Brain pericyte (primary cell): ENCODE results near the gene CLCN6.

Source experiments
- DNase-seq: peaks from one replicate; pipeline ENCODE4 v3.0.0-alpha.2; 2012; ENCODE audit warnings: low read depth, low spot score

CLCN6 gene

DNA sequence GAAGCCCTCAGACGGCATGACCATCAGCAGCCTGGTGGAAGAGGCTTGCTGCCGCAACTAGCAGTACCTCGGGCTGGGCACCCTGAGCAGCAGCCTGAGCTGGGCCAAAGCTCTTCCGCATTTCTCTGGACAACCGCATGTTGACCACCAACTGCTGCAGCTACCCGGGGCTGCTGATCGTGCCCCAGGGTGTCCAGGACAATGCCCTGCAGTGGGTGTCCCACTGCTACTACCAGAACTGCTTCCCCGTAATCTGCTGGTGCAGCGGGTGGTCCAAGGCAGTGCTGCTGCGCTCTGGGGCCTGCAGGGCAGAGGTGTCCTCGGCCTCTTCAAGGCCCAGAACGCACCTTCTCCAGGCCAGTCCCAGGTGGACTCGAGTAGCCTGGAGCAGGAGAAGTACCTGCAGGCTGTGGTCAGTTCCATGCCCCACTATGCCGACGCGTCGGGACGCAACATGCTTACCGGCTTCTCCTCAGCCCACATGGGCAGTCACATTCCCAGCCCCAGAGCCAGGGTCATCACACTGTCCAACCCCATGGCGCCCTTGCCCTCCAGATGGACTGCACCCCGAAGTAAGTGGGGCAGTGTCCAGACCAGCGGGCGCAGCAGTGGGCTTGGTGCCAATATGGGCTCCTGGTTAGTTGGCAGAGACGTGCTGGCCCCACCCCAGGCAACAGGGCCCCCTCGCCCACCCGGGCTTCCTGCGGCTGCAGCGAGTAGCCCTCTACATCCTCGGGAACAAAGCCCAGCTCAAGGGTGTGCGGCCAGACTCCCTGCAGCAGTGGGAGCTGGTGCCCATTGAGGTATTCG lies 72.3 kb downstream of the CLCN6 start:
- DNase-seq, result no peak

DNA sequence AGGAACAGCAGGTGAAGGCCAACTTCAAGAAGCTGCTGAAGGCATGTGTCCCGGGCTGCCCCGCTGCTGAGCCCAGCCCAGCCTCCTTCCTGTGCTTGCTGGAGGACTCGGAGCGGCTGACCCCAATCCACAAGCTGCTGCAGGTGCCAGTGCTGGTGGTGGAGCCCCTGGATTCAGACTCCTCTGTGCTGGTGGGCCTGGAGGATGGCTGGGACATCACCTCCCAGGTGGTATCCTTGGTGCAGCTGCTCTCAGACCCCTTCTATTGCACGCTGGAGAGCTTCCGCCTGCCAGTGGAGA lies 72.8 kb downstream of the CLCN6 start:
- no peak for DNase-seq

DNA sequence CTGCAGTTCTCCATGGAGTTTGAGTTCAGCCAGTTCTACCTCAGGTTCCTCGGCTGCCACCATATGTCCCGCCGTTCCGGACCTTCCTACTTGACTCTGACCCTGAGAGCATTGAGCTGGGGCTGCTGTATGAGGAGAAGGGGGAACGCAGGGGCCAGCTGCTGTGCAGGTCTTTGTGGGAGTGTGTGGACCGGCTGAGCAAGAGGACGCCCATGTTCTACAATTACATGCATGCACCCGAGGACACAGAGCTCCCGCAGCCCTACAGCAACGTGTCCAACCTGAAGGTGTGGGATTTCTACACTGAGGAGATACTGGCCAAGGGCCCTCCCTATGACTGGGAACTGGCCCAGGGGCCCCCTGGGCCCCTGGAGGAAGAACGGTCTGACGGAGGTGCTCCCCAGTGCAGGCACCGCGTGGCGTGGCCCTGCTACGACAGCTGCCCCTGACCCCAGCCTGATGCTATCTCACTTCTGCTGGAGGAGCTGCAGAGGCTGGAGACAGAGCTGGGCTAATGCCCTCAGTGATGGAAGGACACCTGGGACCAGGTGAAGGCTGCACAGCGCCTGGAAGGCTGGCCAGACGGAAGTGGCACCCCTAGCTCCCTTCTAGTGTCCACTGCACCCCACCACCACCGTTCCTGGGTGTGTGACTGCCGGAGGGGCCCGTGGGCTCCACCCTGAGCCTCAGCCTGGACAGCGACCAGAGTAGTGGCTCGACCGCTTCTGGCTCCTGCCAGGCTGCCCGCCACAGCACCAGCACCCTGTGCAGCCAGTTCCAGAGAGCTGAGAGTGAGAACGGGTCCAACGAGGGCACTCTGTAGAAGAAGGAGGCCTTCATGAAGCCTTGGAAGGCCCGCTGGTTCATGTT lies 73.6 kb downstream of the CLCN6 start:
- DNase-seq, result no peak

DNA sequence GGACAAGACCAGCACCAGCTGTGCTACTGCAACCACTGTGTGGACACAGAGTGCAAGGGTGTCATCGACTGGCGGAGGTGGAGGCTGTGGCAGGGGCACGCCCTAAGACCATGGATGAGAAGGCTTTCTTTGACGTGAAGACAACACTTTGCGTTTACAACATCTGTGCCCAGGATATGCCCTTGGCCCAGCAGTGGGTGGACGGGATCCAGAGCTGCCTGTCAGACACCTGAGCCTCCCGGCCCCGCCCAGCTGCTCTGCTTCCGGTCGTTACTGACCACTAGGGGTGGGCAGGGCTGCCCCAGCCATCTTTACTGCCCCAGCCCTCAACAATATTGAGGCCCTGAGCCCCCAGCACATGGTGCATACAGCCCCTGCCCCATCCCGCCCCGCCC lies 74.2 kb downstream of the CLCN6 start:
- DNase-seq, result no peak

DNA sequence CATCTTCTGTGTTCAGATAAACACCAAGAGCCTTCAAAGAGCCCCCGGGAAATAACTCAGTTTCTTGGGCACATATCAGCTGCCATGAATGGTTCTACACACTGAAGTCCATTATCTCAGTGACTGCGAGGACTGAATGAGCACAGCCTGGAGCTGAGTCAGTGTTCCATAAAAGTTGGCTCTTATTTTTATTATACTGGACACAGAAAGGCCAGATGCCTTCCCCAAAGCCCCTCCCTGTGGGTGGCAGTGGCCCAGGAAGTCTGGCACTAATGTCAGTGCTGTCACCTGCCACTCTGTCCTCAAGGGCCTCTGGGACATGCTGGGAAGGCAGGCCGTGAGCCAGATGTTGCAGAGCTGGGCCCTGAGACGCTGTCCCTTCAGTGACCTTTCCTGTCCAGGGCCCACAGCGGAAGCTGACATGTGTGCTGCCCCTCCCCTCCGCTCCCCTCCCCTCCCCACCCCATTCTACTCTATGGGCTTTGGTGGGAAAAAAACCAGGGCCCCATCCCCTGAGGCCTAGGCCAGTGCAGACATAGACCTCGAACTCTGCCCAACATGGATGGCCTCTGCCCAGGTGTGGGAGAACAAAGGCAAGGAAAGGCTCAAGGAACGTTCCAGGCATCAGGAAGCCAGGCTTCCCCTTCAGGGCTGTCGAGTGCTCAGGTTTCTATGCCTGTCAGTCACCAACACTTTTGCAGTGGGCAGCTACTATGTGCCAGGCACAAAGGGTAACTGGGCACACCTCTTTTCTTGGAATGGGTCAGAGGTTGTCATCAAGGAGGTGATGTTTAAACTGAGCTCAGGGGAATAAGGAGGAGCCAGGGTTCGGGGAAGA lies 75.1 kb downstream of the CLCN6 start:
- DNase-seq, result no peak

DNA sequence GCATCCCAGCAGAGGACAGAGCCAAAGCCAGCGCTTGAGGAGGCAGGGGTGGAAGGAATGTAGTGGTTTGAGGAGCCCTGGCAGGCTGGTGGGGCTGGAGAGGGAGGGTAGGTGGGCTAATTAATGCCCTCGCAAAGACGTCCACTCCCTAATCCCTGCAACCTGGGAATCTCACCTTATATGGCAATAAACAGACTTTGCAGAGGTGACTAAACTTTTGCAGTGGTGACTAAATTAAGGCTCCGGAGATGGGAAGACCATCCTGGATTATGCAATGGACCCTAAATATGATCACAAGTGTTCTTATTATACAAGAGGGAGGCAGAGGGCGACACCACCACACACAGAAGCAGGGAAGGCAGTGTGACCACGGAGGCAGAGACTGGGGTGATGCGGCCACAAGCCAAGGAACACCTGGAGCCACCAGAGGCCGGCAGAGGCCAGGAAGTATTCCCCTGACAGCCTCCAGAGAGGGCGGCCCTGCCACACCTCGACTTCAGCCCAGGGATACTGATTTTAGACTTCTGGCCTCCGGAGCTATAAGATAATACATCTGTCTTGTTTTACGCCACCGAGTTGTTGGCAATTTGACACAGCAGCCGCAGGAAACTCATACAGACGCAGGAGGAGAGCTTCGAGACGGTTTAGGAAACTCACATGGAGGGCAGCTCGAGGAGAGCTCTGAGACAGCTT lies 75.9 kb downstream of the CLCN6 start:
- no peak for DNase-seq

DNA sequence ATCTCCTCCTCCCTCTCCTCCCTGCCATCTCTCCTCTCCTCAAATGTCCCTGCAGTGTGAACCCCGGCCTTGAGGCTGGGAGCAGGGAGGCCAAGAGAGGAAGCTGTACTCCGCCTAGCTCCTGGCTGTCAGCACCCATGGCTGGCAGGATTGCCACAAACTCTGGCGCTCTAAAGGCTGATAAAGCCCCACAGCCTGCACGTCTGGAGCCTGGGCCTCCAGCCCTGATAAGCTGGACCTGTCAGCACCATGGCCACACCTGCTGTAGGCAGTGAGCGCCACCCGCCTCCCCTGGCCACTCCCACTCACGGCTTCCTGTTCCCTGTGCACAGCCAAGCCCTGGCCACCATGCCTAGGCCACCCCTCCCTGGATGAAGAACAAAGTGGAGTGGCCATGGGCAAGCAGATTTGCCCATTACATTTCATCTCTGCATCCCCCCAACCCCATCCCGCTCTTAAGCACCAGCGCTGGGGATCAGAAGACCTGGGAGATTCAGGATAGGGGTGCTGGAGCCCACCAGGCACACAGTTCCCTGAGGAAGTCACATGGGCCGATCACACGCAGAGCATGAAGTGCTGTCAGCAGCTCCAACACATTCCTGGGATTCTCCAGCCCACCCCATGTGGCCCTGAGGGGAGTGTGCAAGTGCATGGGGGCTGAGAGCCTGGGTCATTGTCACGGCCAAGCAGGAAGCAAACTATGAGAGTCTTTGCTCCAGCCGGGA lies 77.0 kb downstream of the CLCN6 start:
- no peak for DNase-seq

DNA sequence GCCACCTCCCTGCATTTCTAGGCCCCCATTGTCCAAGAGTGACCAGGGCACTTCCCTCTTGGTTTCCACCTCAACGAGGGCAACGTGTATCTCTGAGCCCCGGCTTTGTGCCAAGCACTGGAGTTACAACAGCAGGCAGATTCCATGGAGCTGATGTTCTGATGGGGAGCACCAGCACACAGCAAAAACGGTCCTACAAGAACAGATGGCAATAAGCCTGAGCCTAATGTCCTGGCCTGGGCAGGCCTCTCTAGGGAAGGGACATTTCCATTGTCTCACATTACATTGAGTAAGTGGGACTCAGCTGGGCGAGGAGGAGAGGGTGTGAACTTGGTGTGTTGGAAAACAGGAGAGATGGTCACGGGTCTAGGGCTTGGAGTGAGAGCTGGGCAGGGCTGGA lies 79.9 kb downstream of the CLCN6 start:
- no peak for DNase-seq

DNA sequence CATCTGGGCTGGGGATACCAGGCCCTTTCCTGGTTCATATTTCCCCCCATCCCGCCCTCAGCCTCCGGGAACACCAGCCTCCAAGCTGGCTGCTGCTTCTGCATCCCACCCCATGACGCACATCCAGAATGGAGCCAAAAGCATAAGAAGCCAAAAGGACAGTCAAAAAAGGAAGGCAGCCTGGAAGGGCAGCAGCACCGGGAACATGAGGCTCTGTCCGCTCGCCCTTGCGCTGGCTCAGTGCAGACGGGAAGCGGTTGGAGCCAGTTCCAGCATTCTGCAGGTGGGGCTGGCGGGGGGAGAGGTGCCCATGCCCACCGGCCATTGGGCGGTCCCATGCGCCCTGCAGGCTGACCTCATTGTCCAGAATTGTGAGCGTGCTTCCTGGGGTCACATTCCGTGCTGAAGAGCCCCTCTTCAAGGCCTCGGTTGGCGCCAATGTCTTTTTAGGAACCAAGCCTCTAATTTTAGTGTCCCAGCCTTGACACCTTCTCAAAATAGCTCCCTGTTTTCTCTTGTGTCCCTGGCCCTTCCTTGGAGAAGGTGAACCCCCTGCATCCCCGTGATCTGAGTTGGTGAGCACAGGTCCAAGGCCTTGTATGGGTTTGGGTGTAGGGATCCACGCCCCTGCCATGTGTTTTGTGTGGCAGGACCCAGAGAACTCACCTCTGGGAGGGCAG lies 81.1 kb downstream of the CLCN6 start:
- DNase-seq, result no peak

DNA sequence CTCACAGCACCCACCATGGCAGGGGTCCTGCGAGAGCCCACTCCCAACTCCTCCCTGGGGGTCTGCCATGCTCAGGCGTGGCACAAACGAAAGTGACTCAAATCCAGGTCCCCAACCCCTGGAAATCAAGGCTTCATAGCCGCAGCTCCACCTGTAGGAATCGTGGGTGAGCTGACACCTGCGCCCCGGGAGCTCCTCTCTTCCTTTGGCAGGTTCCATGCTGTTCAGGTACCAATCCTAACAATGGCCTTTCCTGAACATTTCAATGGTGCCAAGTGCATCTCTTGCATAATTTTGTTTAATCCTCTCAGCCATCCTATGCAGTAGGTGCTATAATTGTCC lies 81.6 kb downstream of the CLCN6 start:
- no peak for DNase-seq

DNA sequence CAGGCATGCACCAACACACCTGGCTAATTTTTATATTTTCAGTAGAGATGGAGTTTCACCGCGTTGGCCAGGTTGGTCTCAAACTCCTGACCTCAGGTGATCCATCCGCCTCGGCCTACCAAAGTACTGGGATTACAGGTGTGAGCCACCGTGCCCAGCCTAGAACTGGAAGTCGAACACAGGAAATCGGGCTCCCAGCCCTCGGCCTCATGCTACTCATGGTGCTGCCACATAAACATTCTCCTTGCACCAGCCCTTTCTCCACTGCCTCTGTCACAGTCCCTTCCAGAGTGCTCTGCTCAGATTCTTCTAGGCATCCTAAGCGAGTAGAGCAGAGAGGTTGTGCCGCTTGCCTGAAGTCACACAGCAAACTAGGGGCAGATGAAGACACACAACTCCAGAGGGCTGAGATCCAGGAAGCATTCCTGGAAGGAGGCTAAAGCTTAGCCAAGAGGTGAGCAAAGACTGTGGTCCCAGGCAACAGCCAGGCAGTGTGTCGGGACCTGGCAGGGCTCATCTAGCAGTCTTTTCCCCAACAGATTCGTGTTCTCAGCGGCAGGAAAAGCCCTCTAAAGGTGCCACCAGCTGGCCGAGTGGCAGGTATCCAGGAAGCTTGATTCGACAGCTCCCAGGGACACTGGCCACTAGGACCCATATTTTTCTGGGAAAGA lies 82.3 kb downstream of the CLCN6 start:
- DNase-seq, result no peak

DNA sequence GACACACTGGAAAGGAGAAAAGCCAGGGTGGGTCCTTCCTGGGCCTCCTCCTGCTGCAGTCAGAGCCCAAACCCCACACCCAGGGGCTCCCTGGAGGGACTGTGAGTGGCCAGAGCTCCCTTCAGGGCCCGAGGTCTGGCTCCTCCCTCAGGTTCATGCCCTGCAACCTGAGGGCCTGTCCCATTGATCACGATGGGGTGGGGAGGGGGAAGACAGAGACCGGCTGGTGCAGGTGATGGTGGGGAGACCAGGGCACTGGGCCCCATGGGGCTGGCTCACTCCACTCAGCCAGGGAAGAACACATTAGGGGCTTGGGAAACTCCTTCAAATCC lies 82.9 kb downstream of the CLCN6 start:
- DNase-seq, result no peak

DNA sequence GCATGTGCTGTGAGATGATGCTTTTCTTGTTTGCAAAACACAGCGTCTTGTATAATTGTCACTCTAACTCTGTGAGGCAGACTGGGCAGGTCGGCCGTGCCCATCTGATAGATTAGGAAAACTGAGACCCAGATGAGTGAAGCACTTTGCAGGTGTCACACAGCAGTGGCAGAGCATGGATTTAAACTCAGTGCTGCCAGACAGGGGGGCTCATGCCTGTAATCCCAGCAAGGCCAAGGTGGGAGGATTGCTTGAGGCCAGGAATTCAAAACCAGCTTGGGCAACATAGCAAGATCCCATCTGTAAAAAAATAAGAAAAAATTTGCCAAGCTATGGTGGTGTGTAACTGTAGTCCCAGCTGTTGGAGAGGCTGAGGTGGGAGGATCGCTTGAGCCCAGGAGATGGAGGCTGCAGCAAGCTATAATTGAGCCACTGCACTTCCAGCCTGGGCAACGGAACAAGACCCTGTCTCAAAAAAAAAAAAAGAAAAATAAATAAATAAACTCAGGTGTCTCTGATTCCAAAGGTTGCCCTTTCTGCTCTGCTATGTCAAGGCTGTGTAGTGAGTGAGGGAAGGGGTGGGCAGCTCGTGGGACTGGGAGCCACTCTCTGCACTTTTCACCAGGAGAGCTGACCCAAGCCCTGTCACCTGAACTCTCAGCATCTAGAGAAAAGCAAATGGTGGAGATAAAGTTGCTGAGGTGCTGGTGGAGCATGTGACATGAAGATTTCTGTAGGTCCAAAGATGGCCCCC lies 85.6 kb downstream of the CLCN6 start:
- no peak for DNase-seq
